BJ (cell line): ENCODE results near the gene GPBP1. TPM values are rescaled to one million over a fixed set of nuclear protein-coding genes. Genes with fewer than 3 reads are reported as not detected.

ENCODE experiments used
- CTCF ChIA-PET: fragments of 350-600 bp; formaldehyde crosslinking; extraction: SDS; loops from one replicate; lab custom pipeline; 2021; ENCODE audit warnings: antibody characterized with exemption, inconsistent platforms; lab: Yijun Ruan, JAX
- POLR2A ChIA-PET: fragments of 300-600 bp; sonication (Branson Sonifier 250); formaldehyde crosslinking; extraction: SDS; loops from one replicate; lab custom pipeline; 2021; ENCODE audit warnings: antibody characterized with exemption; lab: Charles Lee
- DNase-seq: peaks from one replicate; pipeline ENCODE4 v3.0.0-alpha.2; 2011; ENCODE audit warnings: low read depth
- H3K27me3 ChIP-seq: 2 replicates; pipeline ENCODE4 v1.6.0; 2011; ENCODE audit warnings: low read length; ENCODE audit not compliant: control insufficient read depth, insufficient read depth
- H3K36me3 ChIP-seq: 2 replicates; pipeline ENCODE4 v1.5.1; 2011; ENCODE audit warnings: low read length; ENCODE audit not compliant: control insufficient read depth, insufficient read depth
- H3K4me3 ChIP-seq: 2 replicates; pipeline ENCODE4 v1.5.1; 2011; ENCODE audit warnings: low read depth, mild to moderate bottlenecking, control low read depth, low read length
- polyA plus RNA-seq: library from polyadenylated mRNA; depleted of rRNA; stranded (reverse); fragments of >200 nt; gene quantifications from 2 replicates; pipeline ENCODE4 v1.2.3, GENCODE V29; 2011
- TF ChIP-seq, protein P1 (sequence below): IDR thresholded peaks from 2 replicates; pipeline ENCODE4 v1.5.1; 2011; ENCODE audit warnings: low read depth, mild to moderate bottlenecking, control low read depth, inconsistent platforms, low read length, moderate library complexity; ENCODE audit not compliant: insufficient read depth

Gene GPBP1
- polyA plus RNA-seq, 1 experiment, result 13.1 TPM

DNA sequence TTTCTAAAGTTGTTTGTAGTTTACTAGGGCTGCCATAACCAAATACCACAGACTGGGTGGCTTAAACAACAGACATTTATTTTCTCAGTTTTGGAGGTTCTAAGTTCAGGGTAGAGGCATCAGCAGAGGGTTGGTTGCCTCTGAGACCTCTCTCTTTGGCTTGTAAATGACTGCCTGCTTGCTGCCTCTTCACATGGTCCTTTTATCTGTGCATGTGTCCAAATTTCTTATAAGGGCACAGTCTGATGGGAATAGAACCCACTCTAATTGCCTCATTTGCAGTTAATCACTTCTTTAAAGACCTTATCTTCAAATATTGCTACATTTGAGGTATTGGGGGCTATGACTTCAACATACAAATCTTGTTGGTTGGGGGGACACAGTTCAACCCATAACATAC lies 36.8 kb downstream of the GPBP1 start:
- H3K27me3 ChIP-seq, result no peaks in the 10 kb centered on the region
- ChIA-PET POLR2A (no interaction called here), CTCF (interaction anchor here (1.5 kb wide), 1 partner anchor 37 kb away, joined by 4 read pairs; the partner anchor contains the start of gene GPBP1)
- H3K36me3 ChIP-seq, result peaks cover 2% of the 10 kb centered on the region; the same call in 1 of the 2 replicates
- TF ChIP-seq, protein P1, sequence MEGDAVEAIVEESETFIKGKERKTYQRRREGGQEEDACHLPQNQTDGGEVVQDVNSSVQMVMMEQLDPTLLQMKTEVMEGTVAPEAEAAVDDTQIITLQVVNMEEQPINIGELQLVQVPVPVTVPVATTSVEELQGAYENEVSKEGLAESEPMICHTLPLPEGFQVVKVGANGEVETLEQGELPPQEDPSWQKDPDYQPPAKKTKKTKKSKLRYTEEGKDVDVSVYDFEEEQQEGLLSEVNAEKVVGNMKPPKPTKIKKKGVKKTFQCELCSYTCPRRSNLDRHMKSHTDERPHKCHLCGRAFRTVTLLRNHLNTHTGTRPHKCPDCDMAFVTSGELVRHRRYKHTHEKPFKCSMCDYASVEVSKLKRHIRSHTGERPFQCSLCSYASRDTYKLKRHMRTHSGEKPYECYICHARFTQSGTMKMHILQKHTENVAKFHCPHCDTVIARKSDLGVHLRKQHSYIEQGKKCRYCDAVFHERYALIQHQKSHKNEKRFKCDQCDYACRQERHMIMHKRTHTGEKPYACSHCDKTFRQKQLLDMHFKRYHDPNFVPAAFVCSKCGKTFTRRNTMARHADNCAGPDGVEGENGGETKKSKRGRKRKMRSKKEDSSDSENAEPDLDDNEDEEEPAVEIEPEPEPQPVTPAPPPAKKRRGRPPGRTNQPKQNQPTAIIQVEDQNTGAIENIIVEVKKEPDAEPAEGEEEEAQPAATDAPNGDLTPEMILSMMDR, result no peak
- DNase-seq, result no peak
- no peak overlapping the region for H3K4me3 ChIP-seq

DNA sequence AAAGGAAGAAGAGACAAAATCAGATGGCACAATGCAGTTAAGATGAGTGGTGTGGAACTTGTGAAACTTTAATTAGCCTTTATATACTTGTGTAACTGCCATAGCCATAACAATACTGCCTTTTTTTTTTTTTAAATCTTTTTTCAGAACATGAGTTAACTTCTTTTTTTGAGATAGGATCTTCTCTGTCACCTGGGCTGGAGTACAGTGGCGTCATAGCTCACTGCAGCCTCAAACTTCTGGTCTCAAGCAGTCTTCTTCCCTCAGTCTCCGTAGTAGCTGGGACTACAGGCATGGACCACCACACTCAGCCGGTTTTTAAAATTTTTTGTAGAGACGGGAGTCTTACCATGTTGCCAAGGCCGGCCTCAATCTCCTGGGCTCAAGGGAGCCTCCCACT lies 37.2 kb downstream of the GPBP1 start:
- peaks cover 2% of the 10 kb centered on the region; the same call in 1 of the 2 replicates for H3K36me3 ChIP-seq
- H3K4me3 ChIP-seq, result no peak overlapping the region
- CTCF ChIA-PET, result no interaction called here
- no peaks in the 10 kb centered on the region for H3K27me3 ChIP-seq
- no peak for DNase-seq
- TF ChIP-seq, protein P1, result no peak
- POLR2A ChIA-PET, result no interaction called here

DNA sequence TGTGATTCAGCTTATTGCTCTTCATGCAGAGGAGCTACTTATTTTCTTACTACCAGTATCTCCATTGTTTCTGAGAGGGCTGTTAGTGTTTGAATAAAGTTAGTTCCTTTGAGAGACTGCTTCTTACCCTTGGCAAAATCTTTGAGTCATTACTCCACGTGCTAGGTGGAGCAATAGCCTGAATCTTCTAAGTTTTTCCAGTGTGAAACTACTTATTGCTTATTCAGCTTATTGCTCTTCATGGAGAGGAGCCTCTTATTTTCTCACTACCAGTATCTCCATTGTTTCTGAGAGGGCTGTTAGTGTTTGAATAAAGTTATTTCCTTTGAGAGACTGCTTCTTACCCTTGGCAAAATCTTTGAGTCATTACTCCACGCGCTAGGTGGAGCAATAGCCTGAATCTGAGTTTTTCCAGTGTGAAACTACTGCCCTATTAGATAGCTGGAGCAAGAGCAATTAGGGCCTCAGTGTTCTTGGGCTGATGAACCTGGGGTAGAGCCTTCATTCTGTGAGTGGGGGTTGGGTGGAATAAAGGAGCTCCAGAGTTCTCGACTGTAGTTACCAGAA lies 41.9 kb downstream of the GPBP1 start:
- CTCF ChIA-PET, result interaction anchor here (1.0 kb wide), 1 partner anchor 21 kb away, joined by 3 read pairs; no protein-coding TSS in a partner anchor
- POLR2A ChIA-PET, result no interaction called here
- no peak for DNase-seq
- Histone ChIP-seq H3K36me3 (peaks cover 2% of the 10 kb centered on the region; the same call in 1 of the 2 replicates), H3K27me3 (no peaks in the 10 kb centered on the region), H3K4me3 (no peak overlapping the region)
- TF ChIP-seq, protein P1, result no peak

DNA sequence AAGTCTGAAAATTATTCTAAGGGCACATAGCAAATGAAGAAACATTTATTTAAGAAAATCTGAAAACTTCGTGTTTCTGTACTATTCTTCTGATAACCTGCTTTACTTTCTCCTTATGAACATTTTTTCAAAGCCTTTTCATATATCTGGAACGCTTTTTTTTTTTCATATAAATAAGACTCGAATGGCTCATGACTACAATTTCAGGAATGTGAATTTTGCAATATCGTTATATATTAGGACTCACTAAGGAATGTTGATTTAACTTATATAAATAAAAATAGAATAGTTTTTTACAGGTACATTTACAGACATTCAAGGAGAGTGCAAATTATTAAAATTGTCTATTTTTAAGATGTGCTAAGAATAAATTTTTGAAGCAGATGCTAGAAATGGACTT lies 42.9 kb downstream of the GPBP1 start:
- no peaks in the 10 kb centered on the region for H3K27me3 ChIP-seq
- TF ChIP-seq, protein P1, result no peak
- DNase-seq, result no peak
- ChIA-PET POLR2A (no interaction called here), CTCF (interaction anchor here (1.0 kb wide), 1 partner anchor 22 kb away, joined by 3 read pairs; no protein-coding TSS in a partner anchor)
- no peak overlapping the region for H3K4me3 ChIP-seq
- peaks cover 2% of the 10 kb centered on the region; the same call in 1 of the 2 replicates for H3K36me3 ChIP-seq

DNA sequence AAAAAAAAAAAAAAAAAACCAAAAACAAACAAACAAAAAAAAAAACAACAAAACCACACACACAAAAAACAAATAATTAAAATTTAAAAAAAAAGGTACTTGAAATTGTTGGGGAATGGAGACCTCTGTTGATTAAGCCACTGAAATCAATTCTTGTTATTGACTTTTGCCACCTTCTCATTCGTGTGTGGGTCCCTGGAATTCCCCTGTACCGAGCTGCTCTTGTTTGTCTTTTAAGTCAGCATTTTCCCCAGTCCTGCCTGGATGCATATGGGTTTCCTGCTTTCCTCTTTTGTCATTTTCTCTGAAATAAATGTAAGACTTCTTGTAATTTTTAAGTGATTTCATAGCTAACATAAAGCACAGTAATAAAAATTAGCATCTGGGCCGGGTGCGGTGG lies 45.5 kb downstream of the GPBP1 start:
- Histone ChIP-seq H3K36me3 (peaks cover 2% of the 10 kb centered on the region; the same call in 1 of the 2 replicates), H3K4me3 (no peak overlapping the region), H3K27me3 (no peaks in the 10 kb centered on the region)
- DNase-seq, result no peak
- TF ChIP-seq, protein P1, result no peak
- POLR2A ChIA-PET, result interaction anchor here (0.5 kb wide), 1 partner anchor 46 kb away, joined by 5 read pairs; the partner anchor contains the start of gene GPBP1
- CTCF ChIA-PET, result interaction anchor here (0.7 to 1.7 kb wide), 8 partner anchors 10 to 948 kb away, joined by 3 to 4 read pairs (median 3); no protein-coding TSS in a partner anchor
